ENCODE data around the gene ZFHX3. TPM values are rescaled to one million over a fixed set of nuclear protein-coding genes. Genes with fewer than 3 reads are reported as not detected.

ZFHX3 gene
- total and polyA plus RNA-seq, 9 of the 15 experiments (the other 6 are each of a cell fraction or from before 2014, with no cell fraction given), result 0.01 to 0.23 (median 0.06) TPM; not detected in 4

- FAIRE-seq, result no peak
- no peak overlapping the region for H3K4me2 ChIP-seq (ENCODE audit: insufficient read depth, low read length)
- ChIA-PET CTCF (ENCODE audit: low intra/inter-chr PET ratio) (interaction anchor here (0.5 kb wide), 1 partner anchor 179 kb away, joined by 3 read pairs; no protein-coding TSS in a partner anchor), POLR2A (no interaction called here)
- DNase-seq (ENCODE audit: extremely low read depth in 1 of 4, low spot score in 3 of 4), result no peak
- H3K4me1 ChIP-seq (replicated peaks in 1 of 2; ENCODE audit: control insufficient read depth in 2 of 2, insufficient read depth in 2 of 2, low read length in 2 of 2), result no peaks in the 10 kb centered on the region
- no peaks in the 10 kb centered on the region for H3K36me3 ChIP-seq (ENCODE audit: control insufficient read depth, insufficient read depth, low read length)
- H3K79me2 ChIP-seq (ENCODE audit: control insufficient read depth, insufficient read depth, low read length), result no peaks in the 10 kb centered on the region
- H3K27ac ChIP-seq (ENCODE audit: extremely low read depth, low read depth, low read length), result no peak overlapping the region
- WGBS (ENCODE audit: insufficient coverage, low coverage, missing lambda C conversion rate), result 0% methylated on average over 13 of the region's 13 CpGs
- H3K9me3 ChIP-seq (replicated peaks; ENCODE audit: control insufficient read depth, insufficient read depth, low read depth, low read length), result no peaks in the 10 kb centered on the region
- no peaks in the 10 kb centered on the region; the same call in 1 of the 2 replicates for H4K20me1 ChIP-seq (replicated peaks; ENCODE audit: control insufficient read depth, insufficient read depth, low read length)
- H2AFZ ChIP-seq (ENCODE audit: low read depth, low read length), result no peak overlapping the region
- BruUV-seq (replicated peaks), result no TSS peak
- H3K9ac ChIP-seq (ENCODE audit: insufficient read depth in 1 of 2, low read depth in 2 of 2, low read length in 2 of 2), result no peak overlapping the region
- H3K27me3 ChIP-seq (ENCODE audit: control insufficient read depth in 2 of 2, insufficient read depth in 2 of 2, low read length in 2 of 2), result peaks cover 11 to 28% of the 10 kb centered on the region in 2 experiments; a peak in 4 of 5 replicates
- H3K4me3 ChIP-seq, result no peak overlapping the region
- intact Hi-C loops (cut with micrococcal nuclease), result no loop called here
- H3K9me1 ChIP-seq (ENCODE audit: control insufficient read depth, insufficient read depth, low read length), result no peaks in the 10 kb centered on the region
- in situ Hi-C loops (cut with MboI), result no loop called here
- ATAC-seq, result no peak
- TF ChIP-seq DEAF1 (CRISPR knock-in tag; IDR thresholded peaks at IDR 0.05) (no peak), PRDM10 (IDR thresholded peaks at IDR 0.05; ENCODE audit: partially characterized antibody) (no peak), BCOR (IDR thresholded peaks at IDR 0.05) (no peak), NCOA2 (IDR thresholded peaks at IDR 0.05; ENCODE audit: partially characterized antibody in 2 of 2) (no peak), GATAD2B (IDR thresholded peaks at IDR 0.05; ENCODE audit: borderline replicate concordance) (no peak), STAT5A (IDR thresholded peaks at IDR 0.05; ENCODE audit: borderline replicate concordance, low read length) (no peak), MCM2 (IDR thresholded peaks at IDR 0.05; ENCODE audit: low read depth) (no peak), RFX1 (IDR thresholded peaks at IDR 0.05) (no peak), JUND (IDR thresholded peaks at IDR 0.05; ENCODE audit: borderline replicate concordance, low read depth, low read length) (no peak), JUND (tag; IDR thresholded peaks at IDR 0.05; ENCODE audit: borderline replicate concordance, low read depth, low read length) (no peak), ZBED1 (IDR thresholded peaks at IDR 0.05) (no peak), ZFPM2 (CRISPR knock-in tag; IDR thresholded peaks at IDR 0.05) (no peak), RAD21 (CRISPR knock-in tag; conservative IDR thresholded peaks at IDR 0.05 in 1 of 2, IDR thresholded peaks at IDR 0.05 in 1 of 2) (no peak), IFI16 (CRISPR knock-in tag; IDR thresholded peaks at IDR 0.05) (no peak)
Measured at GRCh38 chr16:72974142-72974769, 73.7 kb downstream of the ZFHX3 start.

Measured in K562 (cell line).